GM19468 (cell line): Measurements from ENCODE around the gene RUFY3.
"Not testable (repeated sequence)": the region's sequence is repeated elsewhere in the genome, so short reads cannot be mapped to it uniquely, and the experiment has no call there.

Experiments used
- ATAC-seq: cut with Tn5 transposase; IDR thresholded peaks from one replicate; pipeline ENCODE4 v1.9.1; 2021; ENCODE audit warnings: mild to moderate bottlenecking, moderate library complexity, moderate number of reproducible peaks; ENCODE audit not compliant: unreplicated experiment; ENCODE audit errors: extremely low read depth

The RUFY3 gene

GRCh38 chr4:70734971-70735370 is 13.2 kb downstream of the RUFY3 start:
- no peak for ATAC-seq

DNA sequence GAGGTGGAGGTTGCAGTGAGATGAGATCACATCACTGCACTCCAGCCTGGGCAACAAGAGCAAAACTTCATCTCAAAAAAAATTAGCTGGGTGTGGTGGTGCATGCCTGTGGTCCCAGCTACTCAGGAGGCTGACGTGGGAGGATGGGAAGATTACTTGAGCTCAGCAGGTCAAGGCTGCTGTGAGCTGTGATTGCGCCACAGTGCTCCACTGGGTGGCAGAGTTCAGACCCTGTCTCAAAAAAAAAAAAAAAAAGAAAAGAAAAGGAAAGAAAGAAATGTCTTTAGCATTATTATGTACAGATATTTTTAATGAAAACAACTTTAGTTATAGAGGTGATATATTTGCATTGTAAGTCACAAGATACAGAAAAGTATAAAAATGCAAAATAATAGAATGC is 14.2 kb downstream of the RUFY3 start:
- not testable (repeated sequence) for ATAC-seq

- no peak for ATAC-seq
Observed at GRCh38 chr4:70737006-70737405, 15.2 kb downstream of the RUFY3 start.

- no peak for ATAC-seq
Observed at GRCh38 chr4:70737409-70737808, 15.6 kb downstream of the RUFY3 start.

GRCh38 chr4:70739496-70740337 is 18.0 kb downstream of the RUFY3 start:
- no peak for ATAC-seq

GRCh38 chr4:70741867-70742658 is 20.3 kb downstream of the RUFY3 start:
- no peak for ATAC-seq

- no peak for ATAC-seq
Observed at GRCh38 chr4:70743731-70744130, 22.0 kb downstream of the RUFY3 start.

GRCh38 chr4:70746179-70746839 is 24.5 kb downstream of the RUFY3 start:
- no peak for ATAC-seq

- ATAC-seq, result no peak
Observed at GRCh38 chr4:70747874-70748273, 26.1 kb downstream of the RUFY3 start.

- ATAC-seq, result peak; percentile 70
Observed at GRCh38 chr4:70749313-70749712, 27.5 kb downstream of the RUFY3 start.

DNA sequence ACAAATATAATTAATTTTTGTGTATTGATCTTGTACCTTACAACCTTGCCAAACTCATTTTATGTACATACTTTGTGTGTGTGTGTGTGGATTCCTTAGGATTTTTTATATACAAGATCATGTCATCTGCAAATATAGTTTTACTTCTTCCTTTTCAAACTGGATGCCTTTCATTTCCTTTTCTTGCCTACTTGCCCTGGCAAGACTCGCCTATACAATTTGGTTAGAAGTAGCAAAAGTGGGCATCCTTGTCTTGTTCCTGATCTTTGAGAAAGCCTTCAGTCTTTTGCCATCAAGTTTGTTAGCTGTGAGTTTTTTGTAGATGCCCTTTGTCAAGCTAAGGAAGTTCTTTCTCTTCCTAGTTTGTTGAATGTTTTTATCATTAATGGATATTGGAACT is 30.5 kb downstream of the RUFY3 start:
- no peak for ATAC-seq

DNA sequence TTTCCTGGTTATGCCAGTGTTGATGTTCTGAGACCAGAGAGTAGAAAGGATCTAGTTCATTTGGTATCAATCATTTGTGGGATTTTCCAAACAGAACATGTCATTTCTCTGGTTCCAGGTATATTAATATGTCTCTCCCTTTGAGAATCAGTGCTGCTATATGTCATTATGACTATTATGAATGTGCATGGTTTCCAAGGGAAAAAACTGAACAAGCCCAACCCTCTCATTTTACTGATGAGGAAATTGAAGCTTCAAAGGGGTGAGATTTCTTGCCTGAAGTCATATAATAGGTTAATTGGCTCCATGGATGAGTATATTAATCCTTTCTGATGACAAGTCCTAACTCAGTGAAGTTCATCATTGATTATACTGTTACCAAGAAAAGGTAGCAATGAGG is 31.9 kb downstream of the RUFY3 start:
- ATAC-seq, result no peak

DNA sequence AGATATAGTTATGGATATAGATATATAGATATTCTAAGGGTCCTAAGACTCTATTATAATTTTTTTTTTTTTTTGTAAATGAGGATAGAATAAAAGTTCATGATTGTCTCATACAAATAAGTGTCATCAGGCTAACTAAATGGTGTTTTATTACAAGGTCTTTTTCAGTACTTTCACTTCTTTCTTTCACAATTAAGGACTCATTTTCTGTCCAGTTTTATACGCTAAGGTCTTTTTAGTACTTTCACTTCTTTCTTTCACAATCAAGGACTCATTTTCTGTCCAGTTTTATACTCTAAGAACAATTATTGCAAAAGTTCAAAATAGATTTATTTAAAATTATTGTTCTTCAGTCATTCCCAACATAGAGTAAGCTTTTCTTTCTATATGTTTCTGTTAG is 32.7 kb downstream of the RUFY3 start:
- peak; percentile 56 for ATAC-seq

GRCh38 chr4:70754990-70755688 is 33.4 kb downstream of the RUFY3 start:
- no peak for ATAC-seq

- ATAC-seq, result no peak
Observed at GRCh38 chr4:70759126-70759525, 37.4 kb downstream of the RUFY3 start.

- ATAC-seq, result no peak
Observed at GRCh38 chr4:70759627-70760026, 37.9 kb downstream of the RUFY3 start.

DNA sequence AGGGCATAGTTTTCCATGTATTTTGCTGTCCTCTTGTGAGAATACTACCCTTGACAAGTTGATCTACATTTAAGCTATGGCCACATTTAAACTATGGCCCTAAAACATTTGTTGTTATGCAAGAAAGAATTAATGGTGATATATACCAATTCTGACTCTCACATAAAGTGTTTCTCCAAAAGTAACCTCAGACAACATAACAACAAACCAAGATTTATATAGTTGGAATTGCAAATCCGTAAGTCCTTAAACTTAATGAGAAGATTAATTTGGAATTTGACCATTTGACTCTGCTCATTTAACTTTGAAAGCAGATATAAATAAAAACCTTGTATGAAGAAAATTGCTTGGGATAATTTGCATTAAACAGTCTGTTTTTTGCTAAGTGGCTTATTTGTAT is 38.9 kb downstream of the RUFY3 start:
- ATAC-seq, result no peak

DNA sequence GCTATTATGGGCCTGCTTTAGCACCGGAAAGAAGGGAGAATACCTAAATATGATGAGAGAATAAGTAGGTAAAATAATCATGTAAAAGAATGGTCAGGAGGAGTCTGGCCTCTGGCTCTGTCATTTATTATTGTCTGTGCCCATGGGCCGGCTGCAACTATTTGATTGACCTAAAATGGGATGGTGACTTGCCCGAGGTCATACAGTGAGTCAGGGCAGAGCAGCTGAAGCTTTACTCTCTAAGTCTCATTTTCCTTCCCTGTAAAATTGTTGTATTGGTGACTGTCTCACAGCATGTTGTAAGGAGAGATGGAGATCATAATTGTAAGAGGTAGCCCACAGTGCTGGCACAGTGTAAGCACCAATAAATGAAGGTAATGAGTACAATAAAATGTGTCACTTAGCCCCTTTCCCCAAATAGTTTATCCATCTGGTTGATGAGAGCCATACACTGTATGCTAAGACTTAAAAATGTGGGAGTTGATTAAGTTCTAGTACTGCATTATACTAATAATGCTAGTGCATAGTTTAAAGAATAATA is 39.6 kb downstream of the RUFY3 start:
- ATAC-seq, result no peak

GRCh38 chr4:70765368-70765767 is 43.6 kb downstream of the RUFY3 start:
- ATAC-seq, result no peak

GRCh38 chr4:70768301-70768948 is 46.7 kb downstream of the RUFY3 start:
- no peak for ATAC-seq
